GM12878 (cell line): Measurements from ENCODE around the gene PCDHGC3. TPM values are rescaled to one million over a fixed set of nuclear protein-coding genes. Genes with fewer than 3 reads are reported as not detected.

Source experiments
- ATF7 ChIP-seq: fragments of 450-650 bp; IDR thresholded peaks from 2 replicates; pipeline ENCODE4 v1.6.1; 2016; ENCODE audit warnings: low read depth, mild to moderate bottlenecking
- CBX3 ChIP-seq: fragments of 200-600 bp; sonication (generic); IDR thresholded peaks from 2 replicates; pipeline ENCODE4 v1.6.1; 2016; ENCODE audit warnings: low read depth, borderline replicate concordance
- FOS ChIP-seq: IDR thresholded peaks from 3 replicates; pipeline ENCODE4 v1.6.1; 2011; ENCODE audit warnings: borderline replicate concordance; ENCODE audit not compliant: insufficient read length; ENCODE audit errors: extremely low read depth
- RUNX3 ChIP-seq: IDR thresholded peaks from 2 replicates; pipeline ENCODE4 v1.6.1; 2012; ENCODE audit warnings: low read length, inconsistent platforms
- polyA plus RNA-seq, 11 experiments: library from polyadenylated mRNA; depleted of rRNA in 4 of 11; unstranded in 6 of 11; stranded (reverse) in 5 of 11; fragments of >200 nt; fragmentation: Nextera tagmentation in 4 of 11; fragmentation: Illumina TruSeq in 1 of 11; extraction: Ambion mirVana in 4 of 11; extraction: Trizol in 1 of 11; gene quantifications; 1 replicate in 1 of 11; 2 replicates in 10 of 11; pipeline versions ENCODE4 v1.2.1 to v1.2.3, GENCODE V29; 2011 to 2016; ENCODE audit warnings: inconsistent platforms in 2 of 11, missing spikeins in 2 of 11, low read depth in 1 of 11
- total RNA-seq, 4 experiments: library from RNA; depleted of rRNA in 3 of 4; stranded (reverse); fragments of >200 nt in 3 of 4; fragmentation: Illumina TruSeq in 1 of 4; extraction: Trizol in 1 of 4; gene quantifications; 2 replicates each; pipeline versions ENCODE4 v1.2.1 to v1.2.3, GENCODE V29; 2013 to 2021
- TF ChIP-seq, protein P1 (sequence below): fragments of 450-650 bp; IDR thresholded peaks from 2 replicates; pipeline ENCODE4 v1.6.1; 2018; ENCODE audit warnings: borderline replicate concordance, mild to moderate bottlenecking; ENCODE audit not compliant: partially characterized antibody
- TF ChIP-seq, protein P2 (sequence below): IDR thresholded peaks from 2 replicates; pipeline ENCODE4 v1.6.1; 2011; ENCODE audit warnings: borderline replicate concordance, low read depth, mild to moderate bottlenecking, moderate library complexity, low read length; ENCODE audit not compliant: insufficient read depth, poor library complexity, severe bottlenecking
- TF ChIP-seq, protein P3 (sequence below): fragments of 450-650 bp; IDR thresholded peaks from 2 replicates; pipeline ENCODE4 v1.6.1; 2016; ENCODE audit warnings: mild to moderate bottlenecking, moderate library complexity, borderline replicate concordance
- TF ChIP-seq, protein P4 (sequence below): fragments of 450-650 bp; IDR thresholded peaks from 2 replicates; pipeline ENCODE4 v1.6.1; 2017; ENCODE audit warnings: mild to moderate bottlenecking, moderate library complexity
- TF ChIP-seq, protein P5 (sequence below): IDR thresholded peaks from 2 replicates; pipeline ENCODE4 v1.6.1; 2012; ENCODE audit warnings: mild to moderate bottlenecking, low read depth, low read length

The PCDHGC3 gene
- total and polyA plus RNA-seq, 10 of the 15 experiments (the other 5 are each of a cell fraction or from before 2014, with no cell fraction given), result 0.53 to 22.1 (median 12.0) TPM

DNA sequence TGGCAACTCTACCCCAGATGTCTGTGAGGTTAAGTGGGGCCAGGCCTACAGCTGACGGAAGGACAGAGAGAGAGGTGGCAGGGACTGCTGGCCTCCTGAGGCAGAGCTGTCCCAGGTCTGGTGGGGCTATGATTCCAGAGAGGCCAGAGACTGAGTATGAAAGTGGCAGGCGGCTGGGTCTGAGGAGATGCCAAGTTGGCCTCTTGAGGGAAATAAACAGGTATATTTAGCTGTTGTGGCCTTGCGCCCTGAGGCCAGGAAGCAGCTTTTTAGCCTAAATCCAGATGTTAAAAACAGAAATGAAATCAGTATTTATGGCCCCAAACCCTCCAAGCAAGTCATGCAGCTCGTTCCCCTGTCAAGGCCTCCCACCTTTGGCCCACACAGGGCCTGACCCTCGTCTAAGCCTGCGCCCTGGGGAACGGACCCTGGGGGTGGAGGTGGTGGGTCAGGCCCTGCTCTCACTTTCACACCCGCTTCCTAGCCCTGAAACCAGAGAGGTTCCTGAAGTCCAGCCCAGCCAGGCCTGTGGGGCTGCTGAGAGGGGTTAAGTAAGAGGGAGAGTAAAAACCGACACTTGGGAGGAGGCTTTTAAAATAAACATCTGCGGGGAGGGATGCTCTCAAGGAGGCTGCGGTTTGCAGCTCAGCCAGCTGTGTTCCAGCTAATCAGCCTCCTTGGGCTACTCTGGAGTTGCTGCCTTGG, 31.8 kb downstream of the PCDHGC3 start (continued):
- TF ChIP-seq, protein P1, sequence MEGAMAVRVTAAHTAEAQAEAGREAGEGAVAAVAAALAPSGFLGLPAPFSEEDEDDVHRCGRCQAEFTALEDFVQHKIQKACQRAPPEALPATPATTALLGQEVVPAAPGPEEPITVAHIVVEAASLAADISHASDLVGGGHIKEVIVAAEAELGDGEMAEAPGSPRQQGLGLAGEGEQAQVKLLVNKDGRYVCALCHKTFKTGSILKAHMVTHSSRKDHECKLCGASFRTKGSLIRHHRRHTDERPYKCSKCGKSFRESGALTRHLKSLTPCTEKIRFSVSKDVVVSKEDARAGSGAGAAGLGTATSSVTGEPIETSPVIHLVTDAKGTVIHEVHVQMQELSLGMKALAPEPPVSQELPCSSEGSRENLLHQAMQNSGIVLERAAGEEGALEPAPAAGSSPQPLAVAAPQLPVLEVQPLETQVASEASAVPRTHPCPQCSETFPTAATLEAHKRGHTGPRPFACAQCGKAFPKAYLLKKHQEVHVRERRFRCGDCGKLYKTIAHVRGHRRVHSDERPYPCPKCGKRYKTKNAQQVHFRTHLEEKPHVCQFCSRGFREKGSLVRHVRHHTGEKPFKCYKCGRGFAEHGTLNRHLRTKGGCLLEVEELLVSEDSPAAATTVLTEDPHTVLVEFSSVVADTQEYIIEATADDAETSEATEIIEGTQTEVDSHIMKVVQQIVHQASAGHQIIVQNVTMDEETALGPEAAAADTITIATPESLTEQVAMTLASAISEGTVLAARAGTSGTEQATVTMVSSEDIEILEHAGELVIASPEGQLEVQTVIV, result no peak
- TF ChIP-seq, protein P2, sequence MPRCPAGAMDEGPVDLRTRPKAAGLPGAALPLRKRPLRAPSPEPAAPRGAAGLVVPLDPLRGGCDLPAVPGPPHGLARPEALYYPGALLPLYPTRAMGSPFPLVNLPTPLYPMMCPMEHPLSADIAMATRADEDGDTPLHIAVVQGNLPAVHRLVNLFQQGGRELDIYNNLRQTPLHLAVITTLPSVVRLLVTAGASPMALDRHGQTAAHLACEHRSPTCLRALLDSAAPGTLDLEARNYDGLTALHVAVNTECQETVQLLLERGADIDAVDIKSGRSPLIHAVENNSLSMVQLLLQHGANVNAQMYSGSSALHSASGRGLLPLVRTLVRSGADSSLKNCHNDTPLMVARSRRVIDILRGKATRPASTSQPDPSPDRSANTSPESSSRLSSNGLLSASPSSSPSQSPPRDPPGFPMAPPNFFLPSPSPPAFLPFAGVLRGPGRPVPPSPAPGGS, result no peak
- TF ChIP-seq RUNX3, result no peak
- TF ChIP-seq, protein P3, sequence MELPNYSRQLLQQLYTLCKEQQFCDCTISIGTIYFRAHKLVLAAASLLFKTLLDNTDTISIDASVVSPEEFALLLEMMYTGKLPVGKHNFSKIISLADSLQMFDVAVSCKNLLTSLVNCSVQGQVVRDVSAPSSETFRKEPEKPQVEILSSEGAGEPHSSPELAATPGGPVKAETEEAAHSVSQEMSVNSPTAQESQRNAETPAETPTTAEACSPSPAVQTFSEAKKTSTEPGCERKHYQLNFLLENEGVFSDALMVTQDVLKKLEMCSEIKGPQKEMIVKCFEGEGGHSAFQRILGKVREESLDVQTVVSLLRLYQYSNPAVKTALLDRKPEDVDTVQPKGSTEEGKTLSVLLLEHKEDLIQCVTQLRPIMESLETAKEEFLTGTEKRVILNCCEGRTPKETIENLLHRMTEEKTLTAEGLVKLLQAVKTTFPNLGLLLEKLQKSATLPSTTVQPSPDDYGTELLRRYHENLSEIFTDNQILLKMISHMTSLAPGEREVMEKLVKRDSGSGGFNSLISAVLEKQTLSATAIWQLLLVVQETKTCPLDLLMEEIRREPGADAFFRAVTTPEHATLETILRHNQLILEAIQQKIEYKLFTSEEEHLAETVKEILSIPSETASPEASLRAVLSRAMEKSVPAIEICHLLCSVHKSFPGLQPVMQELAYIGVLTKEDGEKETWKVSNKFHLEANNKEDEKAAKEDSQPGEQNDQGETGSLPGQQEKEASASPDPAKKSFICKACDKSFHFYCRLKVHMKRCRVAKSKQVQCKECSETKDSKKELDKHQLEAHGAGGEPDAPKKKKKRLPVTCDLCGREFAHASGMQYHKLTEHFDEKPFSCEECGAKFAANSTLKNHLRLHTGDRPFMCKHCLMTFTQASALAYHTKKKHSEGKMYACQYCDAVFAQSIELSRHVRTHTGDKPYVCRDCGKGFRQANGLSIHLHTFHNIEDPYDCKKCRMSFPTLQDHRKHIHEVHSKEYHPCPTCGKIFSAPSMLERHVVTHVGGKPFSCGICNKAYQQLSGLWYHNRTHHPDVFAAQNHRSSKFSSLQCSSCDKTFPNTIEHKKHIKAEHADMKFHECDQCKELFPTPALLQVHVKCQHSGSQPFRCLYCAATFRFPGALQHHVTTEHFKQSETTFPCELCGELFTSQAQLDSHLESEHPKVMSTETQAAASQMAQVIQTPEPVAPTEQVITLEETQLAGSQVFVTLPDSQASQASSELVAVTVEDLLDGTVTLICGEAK, result no peak
- no peak for TF ChIP-seq FOS
- no peak for TF ChIP-seq CBX3
- TF ChIP-seq, protein P4, sequence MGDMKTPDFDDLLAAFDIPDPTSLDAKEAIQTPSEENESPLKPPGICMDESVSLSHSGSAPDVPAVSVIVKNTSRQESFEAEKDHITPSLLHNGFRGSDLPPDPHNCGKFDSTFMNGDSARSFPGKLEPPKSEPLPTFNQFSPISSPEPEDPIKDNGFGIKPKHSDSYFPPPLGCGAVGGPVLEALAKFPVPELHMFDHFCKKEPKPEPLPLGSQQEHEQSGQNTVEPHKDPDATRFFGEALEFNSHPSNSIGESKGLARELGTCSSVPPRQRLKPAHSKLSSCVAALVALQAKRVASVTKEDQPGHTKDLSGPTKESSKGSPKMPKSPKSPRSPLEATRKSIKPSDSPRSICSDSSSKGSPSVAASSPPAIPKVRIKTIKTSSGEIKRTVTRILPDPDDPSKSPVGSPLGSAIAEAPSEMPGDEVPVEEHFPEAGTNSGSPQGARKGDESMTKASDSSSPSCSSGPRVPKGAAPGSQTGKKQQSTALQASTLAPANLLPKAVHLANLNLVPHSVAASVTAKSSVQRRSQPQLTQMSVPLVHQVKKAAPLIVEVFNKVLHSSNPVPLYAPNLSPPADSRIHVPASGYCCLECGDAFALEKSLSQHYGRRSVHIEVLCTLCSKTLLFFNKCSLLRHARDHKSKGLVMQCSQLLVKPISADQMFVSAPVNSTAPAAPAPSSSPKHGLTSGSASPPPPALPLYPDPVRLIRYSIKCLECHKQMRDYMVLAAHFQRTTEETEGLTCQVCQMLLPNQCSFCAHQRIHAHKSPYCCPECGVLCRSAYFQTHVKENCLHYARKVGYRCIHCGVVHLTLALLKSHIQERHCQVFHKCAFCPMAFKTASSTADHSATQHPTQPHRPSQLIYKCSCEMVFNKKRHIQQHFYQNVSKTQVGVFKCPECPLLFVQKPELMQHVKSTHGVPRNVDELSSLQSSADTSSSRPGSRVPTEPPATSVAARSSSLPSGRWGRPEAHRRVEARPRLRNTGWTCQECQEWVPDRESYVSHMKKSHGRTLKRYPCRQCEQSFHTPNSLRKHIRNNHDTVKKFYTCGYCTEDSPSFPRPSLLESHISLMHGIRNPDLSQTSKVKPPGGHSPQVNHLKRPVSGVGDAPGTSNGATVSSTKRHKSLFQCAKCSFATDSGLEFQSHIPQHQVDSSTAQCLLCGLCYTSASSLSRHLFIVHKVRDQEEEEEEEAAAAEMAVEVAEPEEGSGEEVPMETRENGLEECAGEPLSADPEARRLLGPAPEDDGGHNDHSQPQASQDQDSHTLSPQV, result no peak
- TF ChIP-seq, protein P5, sequence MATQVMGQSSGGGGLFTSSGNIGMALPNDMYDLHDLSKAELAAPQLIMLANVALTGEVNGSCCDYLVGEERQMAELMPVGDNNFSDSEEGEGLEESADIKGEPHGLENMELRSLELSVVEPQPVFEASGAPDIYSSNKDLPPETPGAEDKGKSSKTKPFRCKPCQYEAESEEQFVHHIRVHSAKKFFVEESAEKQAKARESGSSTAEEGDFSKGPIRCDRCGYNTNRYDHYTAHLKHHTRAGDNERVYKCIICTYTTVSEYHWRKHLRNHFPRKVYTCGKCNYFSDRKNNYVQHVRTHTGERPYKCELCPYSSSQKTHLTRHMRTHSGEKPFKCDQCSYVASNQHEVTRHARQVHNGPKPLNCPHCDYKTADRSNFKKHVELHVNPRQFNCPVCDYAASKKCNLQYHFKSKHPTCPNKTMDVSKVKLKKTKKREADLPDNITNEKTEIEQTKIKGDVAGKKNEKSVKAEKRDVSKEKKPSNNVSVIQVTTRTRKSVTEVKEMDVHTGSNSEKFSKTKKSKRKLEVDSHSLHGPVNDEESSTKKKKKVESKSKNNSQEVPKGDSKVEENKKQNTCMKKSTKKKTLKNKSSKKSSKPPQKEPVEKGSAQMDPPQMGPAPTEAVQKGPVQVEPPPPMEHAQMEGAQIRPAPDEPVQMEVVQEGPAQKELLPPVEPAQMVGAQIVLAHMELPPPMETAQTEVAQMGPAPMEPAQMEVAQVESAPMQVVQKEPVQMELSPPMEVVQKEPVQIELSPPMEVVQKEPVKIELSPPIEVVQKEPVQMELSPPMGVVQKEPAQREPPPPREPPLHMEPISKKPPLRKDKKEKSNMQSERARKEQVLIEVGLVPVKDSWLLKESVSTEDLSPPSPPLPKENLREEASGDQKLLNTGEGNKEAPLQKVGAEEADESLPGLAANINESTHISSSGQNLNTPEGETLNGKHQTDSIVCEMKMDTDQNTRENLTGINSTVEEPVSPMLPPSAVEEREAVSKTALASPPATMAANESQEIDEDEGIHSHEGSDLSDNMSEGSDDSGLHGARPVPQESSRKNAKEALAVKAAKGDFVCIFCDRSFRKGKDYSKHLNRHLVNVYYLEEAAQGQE, result no peak
- TF ChIP-seq ATF7, result no peak
